Upper lobe of left lung (tissue), 4 donors: ENCODE results near the gene CYTL1.

Source experiments
- CTCF ChIP-seq, 6 experiments: fragments of 450-650 bp in 4 of 6; fragments of 200-600 bp in 2 of 6; sonication (generic) in 2 of 6; IDR thresholded peaks; one replicate each; pipeline ENCODE4 v1.5.1; 2016 to 2019; ENCODE audit warnings: antibody characterized with exemption in 6 of 6
- POLR2AphosphoS5 ChIP-seq, 2 donors: sonication (generic); formaldehyde crosslinking; IDR thresholded peaks; one replicate each; pipeline ENCODE4 v1.5.1; 2017; ENCODE audit warnings: antibody characterized with exemption in 2 of 2

- TF ChIP-seq CTCF (IDR thresholded peaks at IDR 0.05) (no peak), POLR2AphosphoS5 (IDR thresholded peaks at IDR 0.05) (no peak)
These were observed 31.6 kb downstream of the CYTL1 start for GRCh38 chr4:4987656-4988055.
